ENCODE data around the gene TMA16.

TMA16 gene

GRCh38 chr4:163558539-163559044 is 64.1 kb downstream of the TMA16 start:
- TF ChIP-seq EZH2phosphoT487 (IDR thresholded peaks at IDR 0.05; ENCODE audit: borderline replicate concordance, low read length) = no peak
- TF ChIP-seq, protein P1, sequence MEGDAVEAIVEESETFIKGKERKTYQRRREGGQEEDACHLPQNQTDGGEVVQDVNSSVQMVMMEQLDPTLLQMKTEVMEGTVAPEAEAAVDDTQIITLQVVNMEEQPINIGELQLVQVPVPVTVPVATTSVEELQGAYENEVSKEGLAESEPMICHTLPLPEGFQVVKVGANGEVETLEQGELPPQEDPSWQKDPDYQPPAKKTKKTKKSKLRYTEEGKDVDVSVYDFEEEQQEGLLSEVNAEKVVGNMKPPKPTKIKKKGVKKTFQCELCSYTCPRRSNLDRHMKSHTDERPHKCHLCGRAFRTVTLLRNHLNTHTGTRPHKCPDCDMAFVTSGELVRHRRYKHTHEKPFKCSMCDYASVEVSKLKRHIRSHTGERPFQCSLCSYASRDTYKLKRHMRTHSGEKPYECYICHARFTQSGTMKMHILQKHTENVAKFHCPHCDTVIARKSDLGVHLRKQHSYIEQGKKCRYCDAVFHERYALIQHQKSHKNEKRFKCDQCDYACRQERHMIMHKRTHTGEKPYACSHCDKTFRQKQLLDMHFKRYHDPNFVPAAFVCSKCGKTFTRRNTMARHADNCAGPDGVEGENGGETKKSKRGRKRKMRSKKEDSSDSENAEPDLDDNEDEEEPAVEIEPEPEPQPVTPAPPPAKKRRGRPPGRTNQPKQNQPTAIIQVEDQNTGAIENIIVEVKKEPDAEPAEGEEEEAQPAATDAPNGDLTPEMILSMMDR (IDR thresholded peaks at IDR 0.05; ENCODE audit: low read depth, low read length, poor library complexity, severe bottlenecking) = no peak
- H3K9me2 ChIP-seq (replicated peaks; ENCODE audit: control insufficient read depth, low read length) = no peaks in the 10 kb centered on the region
- H3K27ac ChIP-seq (ENCODE audit: low read depth, low read length) = peak overlapping the region; percentile 71
- H3K4me2 ChIP-seq (ENCODE audit: low read length) = peak overlapping the region; percentile 74
- H3K9me3 ChIP-seq (ENCODE audit: control insufficient read depth, insufficient read depth, low read length) = 0 out of 2 replicates have a peak, but pooled peaks cover 2% of the 10 kb centered on the region
- peaks cover 40% of the 10 kb centered on the region for H3K4me1 ChIP-seq (ENCODE audit: control insufficient read depth, low read length)
- peak overlapping the region; percentile 59 for H3K4me3 ChIP-seq (ENCODE audit: low read length)
- no peaks in the 10 kb centered on the region for H3K79me2 ChIP-seq (ENCODE audit: control insufficient read depth, low read length)
- no peaks in the 10 kb centered on the region for H4K20me1 ChIP-seq (ENCODE audit: control insufficient read depth, insufficient read depth, low read depth, low read length)
- peaks cover 12% of the 10 kb centered on the region; the same call in 1 of the 2 replicates for H3F3A ChIP-seq (ENCODE audit: control insufficient read depth, insufficient read depth)
- peaks cover 4% of the 10 kb centered on the region; the same call in 1 of the 2 replicates for H3K36me3 ChIP-seq (ENCODE audit: control insufficient read depth, low read length)
- no peaks in the 10 kb centered on the region for H3K27me3 ChIP-seq (ENCODE audit: control insufficient read depth, low read length)

GRCh38 chr4:163562496-163562895 is 68.0 kb downstream of the TMA16 start:
- Histone ChIP-seq H3K27me3 (ENCODE audit: control insufficient read depth, low read length) (no peaks in the 10 kb centered on the region), H3K9me3 (ENCODE audit: control insufficient read depth, insufficient read depth, low read length) (0 out of 2 replicates have a peak, but pooled peaks cover 2% of the 10 kb centered on the region), H3K36me3 (ENCODE audit: control insufficient read depth, low read length) (peaks cover 4% of the 10 kb centered on the region; the same call in 1 of the 2 replicates), H3K4me3 (ENCODE audit: low read length) (no peak overlapping the region), H3F3A (ENCODE audit: control insufficient read depth, insufficient read depth) (peaks cover 5% of the 10 kb centered on the region; the same call in 1 of the 2 replicates), H3K9me2 (replicated peaks; ENCODE audit: control insufficient read depth, low read length) (no peaks in the 10 kb centered on the region), H3K79me2 (ENCODE audit: control insufficient read depth, low read length) (no peaks in the 10 kb centered on the region), H3K4me1 (ENCODE audit: control insufficient read depth, low read length) (peaks cover 49% of the 10 kb centered on the region), H3K4me2 (ENCODE audit: low read length) (no peak overlapping the region), H3K27ac (ENCODE audit: low read depth, low read length) (no peak overlapping the region), H4K20me1 (ENCODE audit: control insufficient read depth, insufficient read depth, low read depth, low read length) (no peaks in the 10 kb centered on the region)
- no peak for TF ChIP-seq EZH2phosphoT487 (IDR thresholded peaks at IDR 0.05; ENCODE audit: borderline replicate concordance, low read length)
- TF ChIP-seq, protein P1 (IDR thresholded peaks at IDR 0.05; ENCODE audit: low read depth, low read length, poor library complexity, severe bottlenecking) = no peak

DNA sequence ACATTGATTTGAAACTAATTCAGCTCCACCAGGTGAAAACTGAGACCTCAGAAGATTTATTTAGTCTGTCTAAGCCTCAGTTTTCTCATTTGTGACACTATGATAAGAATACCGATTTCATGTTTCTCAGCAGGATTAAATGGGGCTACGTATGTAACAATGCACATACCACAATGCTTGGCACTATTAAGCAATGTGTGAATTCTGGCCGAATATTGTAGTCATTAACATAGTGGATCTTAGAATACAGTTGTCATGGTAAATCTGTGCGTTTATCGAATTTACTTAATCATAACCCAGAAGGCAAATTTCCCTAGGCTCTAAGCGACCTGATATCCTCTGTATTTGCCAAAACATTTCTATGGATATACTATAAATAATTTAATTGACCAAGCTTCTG is 69.1 kb downstream of the TMA16 start:
- peaks cover 2% of the 10 kb centered on the region; the same call in 1 of the 2 replicates for H3K36me3 ChIP-seq (ENCODE audit: control insufficient read depth, low read length)
- no peaks in the 10 kb centered on the region for H3K27me3 ChIP-seq (ENCODE audit: control insufficient read depth, low read length)
- no peaks in the 10 kb centered on the region for H4K20me1 ChIP-seq (ENCODE audit: control insufficient read depth, insufficient read depth, low read depth, low read length)
- 0 out of 2 replicates have a peak, but pooled peaks cover 2% of the 10 kb centered on the region for H3K9me3 ChIP-seq (ENCODE audit: control insufficient read depth, insufficient read depth, low read length)
- H3K4me2 ChIP-seq (ENCODE audit: low read length) = no peak overlapping the region
- no peaks in the 10 kb centered on the region for H3K79me2 ChIP-seq (ENCODE audit: control insufficient read depth, low read length)
- peaks cover 46% of the 10 kb centered on the region for H3K4me1 ChIP-seq (ENCODE audit: control insufficient read depth, low read length)
- H3K9me2 ChIP-seq (replicated peaks; ENCODE audit: control insufficient read depth, low read length) = no peaks in the 10 kb centered on the region
- H3K4me3 ChIP-seq (ENCODE audit: low read length) = no peak overlapping the region
- no peak for TF ChIP-seq EZH2phosphoT487 (IDR thresholded peaks at IDR 0.05; ENCODE audit: borderline replicate concordance, low read length)
- TF ChIP-seq, protein P1 (IDR thresholded peaks at IDR 0.05; ENCODE audit: low read depth, low read length, poor library complexity, severe bottlenecking) = no peak
- no peak overlapping the region for H3K27ac ChIP-seq (ENCODE audit: low read depth, low read length)
- H3F3A ChIP-seq (ENCODE audit: control insufficient read depth, insufficient read depth) = peaks cover 5% of the 10 kb centered on the region; the same call in 1 of the 2 replicates
